ENCODE measurements around the gene CRYZ. TPM values are rescaled to one million over a fixed set of nuclear protein-coding genes. Genes with fewer than 3 reads are reported as not detected.

CRYZ gene
- total RNA-seq, 1 donor from 2014 or later = 6.7 TPM

GRCh38 chr1:74728736-74729135 is 4.1 kb downstream of the CRYZ start:
- TF ChIP-seq, protein P1, sequence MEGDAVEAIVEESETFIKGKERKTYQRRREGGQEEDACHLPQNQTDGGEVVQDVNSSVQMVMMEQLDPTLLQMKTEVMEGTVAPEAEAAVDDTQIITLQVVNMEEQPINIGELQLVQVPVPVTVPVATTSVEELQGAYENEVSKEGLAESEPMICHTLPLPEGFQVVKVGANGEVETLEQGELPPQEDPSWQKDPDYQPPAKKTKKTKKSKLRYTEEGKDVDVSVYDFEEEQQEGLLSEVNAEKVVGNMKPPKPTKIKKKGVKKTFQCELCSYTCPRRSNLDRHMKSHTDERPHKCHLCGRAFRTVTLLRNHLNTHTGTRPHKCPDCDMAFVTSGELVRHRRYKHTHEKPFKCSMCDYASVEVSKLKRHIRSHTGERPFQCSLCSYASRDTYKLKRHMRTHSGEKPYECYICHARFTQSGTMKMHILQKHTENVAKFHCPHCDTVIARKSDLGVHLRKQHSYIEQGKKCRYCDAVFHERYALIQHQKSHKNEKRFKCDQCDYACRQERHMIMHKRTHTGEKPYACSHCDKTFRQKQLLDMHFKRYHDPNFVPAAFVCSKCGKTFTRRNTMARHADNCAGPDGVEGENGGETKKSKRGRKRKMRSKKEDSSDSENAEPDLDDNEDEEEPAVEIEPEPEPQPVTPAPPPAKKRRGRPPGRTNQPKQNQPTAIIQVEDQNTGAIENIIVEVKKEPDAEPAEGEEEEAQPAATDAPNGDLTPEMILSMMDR (IDR thresholded peaks at IDR 0.05) = no peak
- Mint-ChIP-seq H3K27me3 (ENCODE audit: low read depth) (no peaks in the 10 kb centered on the region), H3K27ac (ENCODE audit: unreplicated experiment) (no peak overlapping the region), H3K9me3 (ENCODE audit: low read depth) (peaks cover 13% of the 10 kb centered on the region), H3K36me3 (ENCODE audit: low read depth) (no peaks in the 10 kb centered on the region), H3K4me1 (ENCODE audit: low read depth) (peaks cover 2% of the 10 kb centered on the region), H3K4me3 (ENCODE audit: unreplicated experiment) (no peak overlapping the region)
- no peak for DNase-seq (ENCODE audit: low spot score)

GRCh38 chr1:74726063-74726462 is 6.8 kb downstream of the CRYZ start:
- Mint-ChIP-seq H3K9me3 (ENCODE audit: low read depth) (peaks cover 13% of the 10 kb centered on the region), H3K36me3 (ENCODE audit: low read depth) (no peaks in the 10 kb centered on the region), H3K27me3 (ENCODE audit: low read depth) (no peaks in the 10 kb centered on the region), H3K27ac (ENCODE audit: unreplicated experiment) (no peak overlapping the region), H3K4me3 (ENCODE audit: unreplicated experiment) (no peak overlapping the region), H3K4me1 (ENCODE audit: low read depth) (no peaks in the 10 kb centered on the region)
- TF ChIP-seq, protein P1 (IDR thresholded peaks at IDR 0.05) = no peak
- DNase-seq (ENCODE audit: low spot score) = no peak

GRCh38 chr1:74717626-74718025 is 15.2 kb downstream of the CRYZ start:
- Mint-ChIP-seq H3K4me1 (ENCODE audit: low read depth) (peaks cover 14% of the 10 kb centered on the region), H3K27me3 (ENCODE audit: low read depth) (no peaks in the 10 kb centered on the region), H3K9me3 (ENCODE audit: low read depth) (no peaks in the 10 kb centered on the region), H3K36me3 (ENCODE audit: low read depth) (peaks cover 2% of the 10 kb centered on the region), H3K27ac (ENCODE audit: unreplicated experiment) (no peak overlapping the region), H3K4me3 (ENCODE audit: unreplicated experiment) (no peak overlapping the region)
- DNase-seq (ENCODE audit: low spot score) = no peak
- TF ChIP-seq, protein P1 (IDR thresholded peaks at IDR 0.05) = no peak

- no peak overlapping the region for H3K27ac Mint-ChIP-seq (ENCODE audit: unreplicated experiment)
- peaks cover 2% of the 10 kb centered on the region for H3K36me3 Mint-ChIP-seq (ENCODE audit: low read depth)
- H3K9me3 Mint-ChIP-seq (ENCODE audit: low read depth) = no peaks in the 10 kb centered on the region
- TF ChIP-seq, protein P1 (IDR thresholded peaks at IDR 0.05) = no peak
- H3K4me1 Mint-ChIP-seq (ENCODE audit: low read depth) = peaks cover 15% of the 10 kb centered on the region
- no peak for DNase-seq (ENCODE audit: low spot score)
- no peaks in the 10 kb centered on the region for H3K27me3 Mint-ChIP-seq (ENCODE audit: low read depth)
- no peak overlapping the region for H3K4me3 Mint-ChIP-seq (ENCODE audit: unreplicated experiment)
Observed at GRCh38 chr1:74716822-74717221, 16.0 kb downstream of the CRYZ start.

- Mint-ChIP-seq H3K27me3 (ENCODE audit: low read depth) (no peaks in the 10 kb centered on the region), H3K9me3 (ENCODE audit: low read depth) (no peaks in the 10 kb centered on the region), H3K27ac (ENCODE audit: unreplicated experiment) (no peak overlapping the region), H3K4me1 (ENCODE audit: low read depth) (peaks cover 15% of the 10 kb centered on the region), H3K4me3 (ENCODE audit: unreplicated experiment) (no peak overlapping the region), H3K36me3 (ENCODE audit: low read depth) (peaks cover under 1% of the 10 kb centered on the region)
- no peak for DNase-seq (ENCODE audit: low spot score)
- TF ChIP-seq, protein P1 (IDR thresholded peaks at IDR 0.05) = no peak
Observed at GRCh38 chr1:74715806-74716205, 17.0 kb downstream of the CRYZ start.
